GM19438 (cell line): ENCODE measurements around the gene NDUFS7.

Experiments used
- ATAC-seq: cut with Tn5 transposase; IDR thresholded peaks from one replicate; pipeline ENCODE4 v1.9.1; 2021; ENCODE audit warnings: low read depth; ENCODE audit not compliant: unreplicated experiment

Gene NDUFS7

DNA sequence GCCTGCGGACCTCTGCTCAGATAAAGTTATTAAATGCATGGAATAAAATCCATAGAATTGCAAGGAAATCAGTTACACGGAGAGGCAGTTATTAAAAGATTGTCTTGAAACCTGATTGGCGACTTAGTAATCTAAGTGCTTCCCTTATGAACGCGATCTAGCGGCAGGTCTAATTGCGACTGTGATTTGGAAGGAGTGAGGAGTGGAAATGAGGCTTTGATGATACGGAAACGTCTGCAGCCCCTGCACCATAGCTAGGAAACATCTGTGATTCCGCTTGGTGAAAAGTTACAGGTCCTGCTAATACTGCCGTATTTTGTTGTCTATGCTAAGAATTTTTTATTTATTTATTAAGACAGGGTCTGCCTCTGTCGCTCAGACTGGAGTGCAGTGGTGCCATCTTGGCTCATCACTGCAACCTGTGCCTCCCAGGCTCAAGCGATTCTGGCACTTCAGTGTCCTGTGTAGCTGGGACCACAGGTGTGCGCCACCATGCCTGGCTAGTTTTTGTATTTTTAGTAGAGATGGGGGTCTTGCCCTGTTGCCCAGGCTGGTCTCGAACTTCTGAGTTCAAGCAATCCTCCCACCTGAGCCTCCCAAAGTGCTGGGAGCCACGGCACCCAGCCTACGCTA lies 887 bp downstream of the NDUFS7 start:
- ATAC-seq, result no peak

DNA sequence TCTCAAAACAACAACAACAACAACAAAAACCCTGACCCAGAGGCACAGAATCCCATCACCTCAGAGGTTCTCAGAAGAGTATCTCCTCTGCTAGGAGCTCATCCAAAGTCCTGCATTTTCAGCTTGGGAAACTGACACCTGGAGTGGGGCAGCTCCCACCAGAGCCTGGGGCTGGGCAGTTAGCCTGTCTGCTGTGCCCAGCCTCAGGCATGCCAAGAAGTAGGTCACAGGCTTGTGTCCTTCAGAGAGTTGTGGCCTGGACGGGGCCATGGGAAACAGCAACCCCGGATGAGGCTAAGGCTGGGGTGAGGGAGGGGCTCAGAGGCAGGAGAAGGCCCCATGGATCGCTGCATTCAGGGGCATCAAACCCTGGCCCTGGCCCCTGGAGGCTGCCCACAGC lies 2.1 kb downstream of the NDUFS7 start:
- no peak for ATAC-seq

DNA sequence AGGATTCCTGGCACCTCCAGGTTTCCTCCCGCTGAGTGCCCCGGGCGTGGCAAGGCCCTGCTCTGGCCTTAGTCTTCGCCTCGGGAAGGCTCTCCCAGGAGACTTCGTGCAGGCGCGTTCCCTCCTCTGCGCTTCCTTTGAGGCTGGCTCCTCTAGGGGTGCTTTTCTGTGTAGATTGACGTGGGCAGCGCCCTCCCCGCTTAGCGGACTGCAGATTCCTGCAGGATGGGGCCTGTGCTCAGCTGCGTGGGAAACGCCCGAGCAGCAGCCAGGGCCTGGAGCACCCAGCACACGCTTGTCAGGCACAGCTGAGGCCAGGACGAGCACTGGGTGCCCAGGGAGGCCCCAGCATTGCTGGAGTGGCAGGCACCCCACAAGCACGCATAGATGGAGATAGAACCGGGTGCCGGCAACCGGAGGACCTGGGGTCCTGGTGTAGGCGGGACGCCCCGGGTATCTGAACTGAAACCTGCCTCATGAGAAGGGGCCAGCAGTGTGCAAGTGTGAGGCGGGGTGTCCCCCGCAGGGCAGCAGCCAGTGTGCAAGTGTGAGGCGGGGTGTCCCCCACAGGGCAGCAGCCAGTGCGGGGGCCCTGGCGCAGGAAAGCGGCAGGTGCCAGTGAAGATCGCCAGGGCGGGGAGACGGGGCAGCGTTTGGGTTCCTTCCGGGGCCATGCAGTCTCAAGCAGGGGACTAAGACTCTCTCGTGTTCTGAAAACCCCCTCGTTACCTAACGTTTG lies 3.4 kb downstream of the NDUFS7 start:
- ATAC-seq, result no peak

DNA sequence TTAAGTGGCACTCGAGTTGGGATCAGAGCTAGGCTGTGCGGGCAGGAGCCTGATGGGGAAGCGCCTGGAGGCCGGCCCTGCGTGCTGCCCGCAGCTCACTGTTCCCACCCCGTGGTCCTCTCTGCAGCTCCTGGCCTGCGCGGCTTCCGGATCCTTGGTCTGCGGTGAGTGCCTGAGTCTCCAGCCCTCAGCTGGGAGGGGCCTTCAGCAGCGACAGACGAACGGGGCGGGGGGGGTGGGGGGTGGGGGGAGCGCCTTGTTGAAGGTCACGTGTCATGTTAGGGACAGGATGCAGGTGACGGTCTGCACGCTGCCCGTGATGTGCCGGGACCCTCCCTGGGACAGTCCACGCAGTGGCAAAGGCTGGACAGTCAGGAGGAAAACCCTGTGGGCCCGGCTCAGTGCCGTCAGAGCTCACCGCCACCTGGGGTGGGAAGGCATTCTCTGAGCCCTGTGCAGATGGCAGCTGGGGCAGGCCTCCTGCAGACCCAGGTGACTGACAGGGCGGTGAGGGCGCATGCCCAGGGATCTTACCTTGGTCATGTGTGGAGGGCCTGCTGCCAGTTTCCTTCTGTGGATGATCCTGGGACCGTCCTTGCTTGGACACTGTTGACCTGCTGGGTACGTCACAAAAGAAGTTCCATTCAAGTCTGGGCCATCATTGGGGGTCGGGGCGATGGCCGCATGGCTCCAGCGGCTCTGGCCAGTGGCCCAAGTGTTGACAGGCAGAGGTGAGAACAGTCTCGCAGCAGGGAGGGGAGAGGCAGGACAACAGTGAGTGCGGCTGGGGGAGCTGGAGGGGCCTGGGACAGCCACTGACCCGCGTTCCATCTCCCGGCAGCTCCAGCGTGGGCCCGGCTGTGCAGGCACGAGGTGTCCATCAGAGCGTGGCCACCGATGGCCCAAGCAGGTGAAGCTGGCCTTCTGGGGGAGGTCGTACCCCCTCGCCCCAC lies 4.3 kb downstream of the NDUFS7 start:
- no peak for ATAC-seq

DNA sequence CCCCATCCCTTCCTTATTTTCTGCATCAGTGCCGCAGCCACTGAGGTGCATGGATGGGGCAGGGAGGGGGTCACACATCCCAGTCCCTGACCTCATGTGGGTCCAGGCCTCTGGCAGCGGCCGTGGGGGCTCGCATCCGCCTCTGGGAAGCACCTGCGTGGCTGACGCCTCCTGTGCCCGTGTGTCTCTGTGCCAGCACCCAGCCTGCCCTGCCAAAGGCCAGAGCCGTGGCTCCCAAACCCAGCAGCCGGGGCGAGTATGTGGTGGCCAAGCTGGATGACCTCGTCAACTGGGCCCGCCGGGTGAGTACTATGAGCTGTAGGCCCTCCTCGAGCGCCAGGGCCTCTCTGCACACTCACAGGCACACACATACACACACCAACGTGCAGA lies 4.9 kb downstream of the NDUFS7 start:
- ATAC-seq, result no peak

DNA sequence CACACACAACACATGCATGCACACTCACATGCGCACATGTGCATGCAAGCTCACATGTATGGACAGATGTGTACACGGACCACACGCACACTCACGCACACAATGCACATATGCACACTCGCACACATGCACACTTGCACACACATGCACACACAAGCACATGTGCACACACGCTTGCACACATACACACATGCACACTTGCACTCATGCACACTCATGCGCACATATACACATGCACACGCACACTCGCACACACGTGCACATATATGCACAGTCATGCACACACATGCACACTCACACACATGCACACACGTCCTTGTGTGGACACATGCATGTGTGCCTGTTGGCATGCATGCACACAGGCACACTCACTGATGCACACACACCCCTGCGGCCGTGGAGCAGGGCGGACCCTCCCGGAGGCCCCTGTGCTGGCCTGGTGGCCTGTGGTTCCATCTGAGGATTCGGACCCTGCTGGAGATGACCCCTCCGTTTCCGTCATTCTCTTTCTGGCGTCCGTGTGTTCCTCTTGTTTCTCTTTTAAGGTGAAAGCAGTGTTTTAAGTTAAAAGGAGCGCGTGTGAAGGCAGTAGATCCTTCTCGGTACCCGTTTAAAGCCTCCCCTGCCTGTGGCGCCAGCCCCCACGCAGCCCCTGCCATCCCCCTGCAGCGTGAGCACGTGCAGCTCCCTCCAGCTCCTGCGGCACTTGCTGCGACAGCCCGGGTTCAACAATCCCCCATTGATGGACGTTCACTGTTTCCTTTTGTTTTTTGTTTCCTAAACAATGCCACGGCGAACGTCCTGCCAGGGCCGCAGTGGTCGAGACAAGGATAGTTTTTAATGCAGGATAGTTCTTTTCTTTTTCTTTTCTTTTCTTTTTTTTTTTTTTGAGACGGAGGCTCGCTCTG lies 5.6 kb downstream of the NDUFS7 start:
- no peak for ATAC-seq

DNA sequence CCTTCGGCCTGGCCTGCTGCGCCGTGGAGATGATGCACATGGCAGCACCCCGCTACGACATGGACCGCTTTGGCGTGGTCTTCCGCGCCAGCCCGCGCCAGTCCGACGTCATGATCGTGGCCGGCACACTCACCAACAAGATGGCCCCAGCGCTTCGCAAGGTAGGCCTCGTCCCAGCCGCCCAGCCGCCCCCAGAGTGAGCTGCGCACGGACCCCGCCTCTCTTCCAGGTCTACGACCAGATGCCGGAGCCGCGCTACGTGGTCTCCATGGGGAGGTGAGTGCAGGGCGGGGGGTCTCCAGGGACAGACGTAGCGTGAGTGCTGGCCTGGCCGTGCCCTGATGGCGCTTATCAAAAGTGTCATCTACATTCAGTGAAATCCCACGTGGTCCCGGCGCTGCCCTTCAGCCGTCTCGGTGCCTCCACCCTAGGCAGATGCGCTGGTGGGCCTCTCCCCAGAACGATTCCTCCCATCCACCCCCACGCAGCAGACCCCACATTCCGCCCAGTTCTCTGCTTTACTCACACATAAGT lies 7.2 kb downstream of the NDUFS7 start:
- ATAC-seq, result no peak

DNA sequence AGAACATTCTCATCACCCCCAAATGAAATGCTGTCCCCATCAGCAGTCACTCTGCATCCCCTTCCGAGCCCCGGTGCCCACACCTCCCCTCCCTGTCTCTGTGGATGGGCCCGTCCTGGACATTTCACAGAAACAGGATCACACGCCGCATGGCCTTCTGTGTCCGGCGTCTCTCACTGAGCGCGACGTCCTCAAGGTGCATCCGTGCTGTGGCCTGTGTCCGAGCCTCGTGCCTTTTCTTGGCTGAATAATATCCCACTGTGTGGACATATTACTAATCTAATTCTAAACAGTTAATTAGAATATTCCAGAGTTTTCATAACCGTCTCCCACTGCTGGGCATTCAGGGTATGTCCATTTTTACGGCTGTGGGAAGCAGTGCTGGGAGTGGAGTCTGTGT lies 8.7 kb downstream of the NDUFS7 start:
- no peak for ATAC-seq

DNA sequence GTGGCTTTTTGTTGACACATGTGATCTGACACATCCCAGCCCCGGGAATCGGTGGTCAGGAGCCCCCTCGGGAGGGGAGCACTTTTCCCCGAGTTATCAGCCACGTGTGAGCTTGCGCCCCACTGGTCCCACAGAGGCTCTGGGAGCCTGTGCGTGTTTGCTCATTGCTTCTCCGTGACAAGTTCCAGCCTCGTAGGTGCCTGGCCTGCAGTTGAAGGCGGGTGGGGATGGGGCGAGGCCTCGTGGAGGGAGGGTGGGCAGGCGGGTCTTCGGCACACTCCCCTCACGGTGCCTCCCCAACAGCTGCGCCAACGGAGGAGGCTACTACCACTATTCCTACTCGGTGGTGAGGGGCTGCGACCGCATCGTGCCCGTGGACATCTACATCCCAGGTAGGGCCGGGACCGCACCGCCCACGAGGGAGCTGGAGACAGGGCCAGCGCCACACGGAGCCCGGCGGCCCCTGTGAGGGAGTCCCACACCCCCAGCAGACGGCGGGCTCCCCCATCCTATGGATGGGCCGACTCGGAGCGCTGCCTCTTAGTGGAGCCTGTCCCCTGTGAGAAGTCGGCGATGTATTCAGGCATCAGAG lies 9.3 kb downstream of the NDUFS7 start:
- no peak for ATAC-seq

DNA sequence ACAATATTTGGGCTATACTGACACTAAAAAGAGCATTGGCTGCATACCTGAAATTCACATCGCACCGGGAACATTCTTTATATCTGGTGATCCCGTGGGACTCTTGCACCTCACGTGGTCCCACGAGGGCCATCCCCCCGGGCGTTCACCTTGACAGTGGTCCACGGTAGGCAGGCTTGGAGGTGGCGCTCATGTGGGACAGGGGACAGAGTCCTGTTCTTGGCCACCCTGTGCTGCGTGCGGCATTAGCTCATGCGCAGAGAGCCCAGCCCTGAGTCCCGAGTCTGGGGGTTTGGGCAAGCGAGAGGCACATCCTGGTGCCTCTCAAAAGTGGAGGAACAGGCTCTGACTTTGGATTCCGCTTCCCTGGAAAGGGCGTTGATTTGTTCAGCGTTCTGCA lies 10.1 kb downstream of the NDUFS7 start:
- no peak for ATAC-seq

DNA sequence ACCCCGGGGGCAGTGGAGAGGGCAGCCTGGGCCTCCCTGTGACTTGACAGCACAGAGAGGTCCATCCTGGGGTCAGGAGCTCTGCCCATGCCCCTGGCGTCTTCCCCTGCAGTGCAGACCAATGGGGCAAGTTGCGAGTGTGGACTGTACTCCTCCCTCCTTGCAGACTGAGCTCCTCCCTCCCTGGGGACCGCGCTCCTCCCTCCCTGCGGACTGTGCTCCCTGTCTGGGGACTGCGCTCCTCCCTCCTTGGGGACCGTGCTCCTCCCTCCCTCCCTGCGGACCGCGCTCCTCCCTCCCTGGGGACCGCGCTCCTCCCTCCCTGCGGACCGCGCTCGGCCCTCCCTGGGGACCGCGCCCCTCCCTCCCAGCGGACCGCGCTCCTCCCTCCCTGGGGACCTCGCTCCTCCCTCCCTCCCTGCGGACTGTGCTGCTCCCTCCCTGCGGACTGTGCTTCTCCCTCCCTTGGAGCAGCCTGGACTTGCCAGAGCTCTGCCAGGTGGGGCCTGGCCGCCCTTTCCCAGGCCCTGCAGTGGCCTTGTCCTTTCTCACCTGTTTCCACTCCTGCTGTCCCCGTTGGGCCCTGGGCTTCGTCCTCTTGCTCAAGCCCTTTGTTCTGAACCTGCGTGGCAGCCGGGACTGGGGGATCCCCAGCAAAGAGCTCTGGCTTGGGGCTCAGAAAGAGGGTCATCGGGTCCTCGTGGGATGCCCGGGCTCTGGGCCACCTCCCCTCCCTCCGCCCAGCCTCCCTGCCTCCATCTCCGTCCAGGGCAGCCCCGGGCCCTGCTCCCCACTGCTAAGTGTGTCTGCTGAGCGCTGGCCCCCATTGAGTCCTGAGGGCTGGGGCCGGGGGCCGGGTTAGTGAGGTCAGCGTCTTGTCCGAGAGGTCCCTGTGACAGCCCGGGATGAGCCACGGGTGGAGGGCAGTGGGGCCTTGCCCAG lies 10.8 kb downstream of the NDUFS7 start:
- no peak for ATAC-seq

DNA sequence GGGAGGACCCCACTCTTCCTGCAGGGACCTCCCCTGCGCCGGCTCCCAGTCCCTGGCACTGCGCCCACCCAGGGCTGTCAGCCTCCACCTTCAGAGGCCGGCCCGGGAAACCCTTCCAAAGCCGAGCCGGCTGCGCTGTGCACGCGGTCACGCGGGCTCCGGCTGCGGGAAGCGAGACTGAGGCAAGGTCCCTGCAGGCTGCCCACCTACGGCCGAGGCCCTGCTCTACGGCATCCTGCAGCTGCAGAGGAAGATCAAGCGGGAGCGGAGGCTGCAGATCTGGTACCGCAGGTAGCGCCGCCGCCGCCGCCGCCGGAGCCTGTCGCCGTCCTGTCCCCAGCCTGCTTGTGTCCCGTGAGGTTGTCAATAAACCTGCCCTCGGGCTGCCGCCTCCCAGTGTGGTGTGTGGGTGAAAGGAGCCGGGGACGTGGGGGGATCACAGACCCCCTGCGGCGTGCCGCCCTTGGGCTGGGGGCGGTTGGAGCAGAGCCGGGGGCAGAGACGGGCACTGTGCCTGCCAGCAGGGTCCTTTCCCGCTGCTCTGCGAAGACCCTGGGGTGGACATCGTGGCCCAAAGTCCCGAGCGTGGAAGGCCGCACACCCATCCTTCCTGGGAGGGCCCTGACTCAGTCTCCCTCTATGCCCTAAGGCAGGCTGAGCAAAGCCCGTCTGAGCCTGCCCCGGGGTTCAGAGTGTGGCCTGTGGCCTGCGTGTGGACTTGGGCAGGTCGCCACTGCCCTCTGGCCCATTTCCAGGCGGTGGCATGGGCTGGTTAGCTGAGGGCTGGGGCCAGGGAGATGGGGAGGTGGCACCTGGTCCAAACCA lies 11.7 kb downstream of the NDUFS7 start:
- no peak for ATAC-seq

DNA sequence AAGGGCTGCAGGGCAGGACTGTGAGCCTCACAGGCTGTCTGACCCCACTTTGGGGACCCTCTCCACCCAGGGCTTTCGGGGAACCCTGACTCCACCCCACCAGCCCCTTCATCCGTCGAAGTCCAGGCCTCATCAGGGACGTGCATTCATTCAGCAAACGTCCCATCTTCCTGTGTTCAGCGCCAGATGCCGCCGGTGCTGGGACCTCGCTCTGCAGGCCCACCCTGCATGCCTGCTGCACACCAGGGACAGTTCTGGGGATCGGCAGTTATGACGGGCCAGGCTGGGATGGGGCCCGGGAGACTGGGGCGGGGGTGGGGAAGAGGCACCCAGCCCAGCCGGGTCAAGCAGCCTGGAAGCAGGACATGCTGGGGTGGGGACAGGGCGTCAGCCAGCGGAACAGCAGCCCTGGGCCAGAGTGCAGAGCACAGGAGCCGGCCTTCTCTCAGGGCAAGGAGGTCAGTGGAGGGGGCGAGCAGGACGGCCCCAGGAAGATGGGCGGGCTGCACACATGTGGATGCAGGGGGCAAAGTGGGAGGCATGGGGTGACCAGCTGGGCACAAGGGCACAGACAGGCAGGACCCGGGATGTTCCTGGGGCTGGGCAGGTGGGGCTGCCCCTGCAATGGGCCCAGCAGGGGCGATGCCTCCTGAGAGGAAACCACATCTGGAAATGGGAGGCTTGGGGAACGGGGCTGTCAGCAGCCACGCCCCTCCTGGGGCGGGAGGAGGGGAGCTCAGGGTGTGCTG lies 12.5 kb downstream of the NDUFS7 start:
- no peak for ATAC-seq

DNA sequence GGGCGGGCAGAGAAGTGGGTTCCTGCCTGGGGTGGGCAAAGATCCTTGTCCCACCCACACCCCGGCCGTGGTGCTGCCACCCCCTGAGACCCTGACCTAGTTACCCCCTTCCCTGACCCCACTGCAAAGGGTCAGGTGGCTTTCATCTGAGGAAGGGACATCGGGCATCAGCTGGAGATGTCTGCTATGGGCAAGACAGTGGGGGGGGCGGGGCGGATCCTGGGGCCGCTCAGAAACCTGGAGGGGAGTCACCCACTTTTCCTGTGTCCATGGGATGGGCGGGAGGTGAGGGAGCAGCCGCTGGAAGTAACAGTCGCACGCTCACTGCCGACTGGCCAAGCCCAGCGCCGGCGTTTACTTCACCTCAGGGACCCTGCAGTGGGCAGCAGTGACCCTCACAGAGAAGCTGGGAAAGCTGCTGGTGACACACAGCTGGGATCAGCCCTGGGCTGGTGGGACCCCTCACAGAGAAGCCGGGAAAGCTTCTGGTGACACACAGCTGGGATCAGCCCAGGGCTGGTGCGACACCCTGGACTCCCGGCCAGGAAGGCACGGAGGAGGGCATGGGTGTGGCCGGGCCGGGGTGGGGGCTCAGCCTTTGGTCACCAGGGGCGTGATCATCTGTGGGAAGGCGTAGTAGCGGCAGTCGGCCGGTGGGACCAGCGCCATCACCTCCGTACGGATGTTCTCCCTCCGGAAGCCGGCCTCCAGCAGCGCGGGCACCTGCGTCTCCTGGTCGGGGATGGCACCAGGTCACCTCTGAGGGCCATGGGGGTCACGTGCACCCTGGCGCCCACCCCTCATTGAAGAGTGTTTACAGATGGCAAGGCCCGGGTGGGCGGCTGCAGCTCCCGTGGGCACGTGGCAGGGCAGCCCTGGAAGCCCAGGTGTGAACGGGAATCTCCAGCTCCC lies 13.3 kb downstream of the NDUFS7 start:
- no peak for ATAC-seq

DNA sequence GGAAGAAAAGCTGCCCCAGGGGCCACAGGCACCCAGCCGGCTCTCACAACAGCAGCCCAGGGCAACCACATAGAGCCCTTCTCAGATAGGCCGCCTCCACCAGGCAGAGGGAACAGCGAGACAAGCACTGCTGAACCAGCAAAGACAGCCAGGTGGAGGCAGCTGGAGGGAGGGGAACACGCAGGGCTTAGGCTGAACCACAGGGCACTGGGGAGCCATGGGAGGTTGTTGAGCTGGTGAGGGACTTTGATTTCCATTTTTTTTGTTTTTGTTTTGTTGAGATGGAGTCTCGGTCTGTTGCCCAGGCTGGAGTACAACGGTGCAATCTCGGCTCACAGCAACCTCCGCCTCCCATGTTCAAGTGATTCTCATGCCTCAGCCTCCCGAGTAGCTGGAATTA lies 14.1 kb downstream of the NDUFS7 start:
- no peak for ATAC-seq

DNA sequence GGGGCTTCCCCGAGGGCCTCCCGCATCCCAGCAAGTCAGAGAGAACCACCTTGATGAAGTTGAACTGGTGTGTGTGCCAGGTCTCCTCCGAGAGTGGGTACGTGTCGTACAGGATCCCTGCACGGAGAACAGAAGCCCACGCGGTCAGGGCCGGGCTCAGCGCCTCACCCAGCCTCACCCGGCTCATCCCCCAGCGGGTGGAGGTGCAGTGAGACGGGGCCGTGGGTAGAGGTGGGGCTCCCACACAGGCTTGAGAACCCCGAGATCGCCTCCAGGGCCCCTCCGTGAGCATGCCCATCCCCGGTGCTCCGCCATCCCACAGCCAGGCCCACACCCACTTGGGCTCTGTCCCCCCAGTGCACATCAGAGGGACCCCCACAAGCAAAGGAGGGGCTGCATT lies 15.4 kb downstream of the NDUFS7 start:
- ATAC-seq, result no peak
